Esophagus muscularis mucosa (tissue), 4 donors: ENCODE data around the gene KHDRBS2.

ENCODE experiments used
- EP300 ChIP-seq: sonication (generic); formaldehyde crosslinking; IDR thresholded peaks from one replicate; pipeline ENCODE4 v1.6.1; 2017; ENCODE audit warnings: antibody characterized with exemption
- POLR2A ChIP-seq: fragments of 450-650 bp; IDR thresholded peaks from one replicate; pipeline ENCODE4 v1.6.1; 2017; ENCODE audit warnings: antibody characterized with exemption, moderate library complexity, mild to moderate bottlenecking, low read depth
- POLR2AphosphoS5 ChIP-seq, 2 donors: sonication (generic); formaldehyde crosslinking; IDR thresholded peaks; one replicate each; pipeline ENCODE4 v1.6.1; 2017; ENCODE audit warnings: antibody characterized with exemption in 2 of 2
- TF ChIP-seq, protein P1 (sequence below), 3 experiments: fragments of 200-600 bp in 2 of 3; fragments of 450-650 bp in 1 of 3; sonication (generic) in 2 of 3; IDR thresholded peaks; one replicate each; pipeline ENCODE4 v1.5.1; 2017 to 2019; ENCODE audit warnings: antibody characterized with exemption in 3 of 3, mild to moderate bottlenecking in 2 of 3, moderate library complexity in 1 of 3

DNA sequence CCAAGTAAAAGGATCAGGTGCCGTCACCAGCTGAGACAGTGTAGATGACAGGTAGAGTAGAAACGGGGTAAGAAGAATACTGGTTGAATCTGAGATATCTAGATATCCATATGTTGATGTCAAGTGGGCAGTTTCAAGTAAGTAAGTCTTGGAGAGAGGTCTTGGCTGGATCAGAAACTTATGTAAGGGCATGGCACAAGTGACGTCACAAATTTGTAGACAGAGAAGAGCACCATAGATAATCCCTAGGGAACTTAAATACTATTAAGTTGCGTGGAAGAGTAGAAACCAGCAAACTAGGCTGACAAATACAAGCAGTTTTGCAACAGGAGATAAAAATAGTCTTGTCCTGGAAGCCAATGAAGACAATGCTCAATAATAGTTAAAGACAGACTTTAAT, 123.2 kb downstream of the KHDRBS2 start:
- TF ChIP-seq POLR2A: no peak
- TF ChIP-seq, protein P1, sequence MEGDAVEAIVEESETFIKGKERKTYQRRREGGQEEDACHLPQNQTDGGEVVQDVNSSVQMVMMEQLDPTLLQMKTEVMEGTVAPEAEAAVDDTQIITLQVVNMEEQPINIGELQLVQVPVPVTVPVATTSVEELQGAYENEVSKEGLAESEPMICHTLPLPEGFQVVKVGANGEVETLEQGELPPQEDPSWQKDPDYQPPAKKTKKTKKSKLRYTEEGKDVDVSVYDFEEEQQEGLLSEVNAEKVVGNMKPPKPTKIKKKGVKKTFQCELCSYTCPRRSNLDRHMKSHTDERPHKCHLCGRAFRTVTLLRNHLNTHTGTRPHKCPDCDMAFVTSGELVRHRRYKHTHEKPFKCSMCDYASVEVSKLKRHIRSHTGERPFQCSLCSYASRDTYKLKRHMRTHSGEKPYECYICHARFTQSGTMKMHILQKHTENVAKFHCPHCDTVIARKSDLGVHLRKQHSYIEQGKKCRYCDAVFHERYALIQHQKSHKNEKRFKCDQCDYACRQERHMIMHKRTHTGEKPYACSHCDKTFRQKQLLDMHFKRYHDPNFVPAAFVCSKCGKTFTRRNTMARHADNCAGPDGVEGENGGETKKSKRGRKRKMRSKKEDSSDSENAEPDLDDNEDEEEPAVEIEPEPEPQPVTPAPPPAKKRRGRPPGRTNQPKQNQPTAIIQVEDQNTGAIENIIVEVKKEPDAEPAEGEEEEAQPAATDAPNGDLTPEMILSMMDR (IDR thresholded peaks at IDR 0.05): no peak
- no peak for TF ChIP-seq POLR2AphosphoS5 (IDR thresholded peaks at IDR 0.05)
- TF ChIP-seq EP300: no peak
